HUES48 (cell line): ENCODE measurements around the gene FREM3.

Experiments used
- H3K27ac ChIP-seq: one replicate; pipeline ENCODE4 v1.7.0; 2013; ENCODE audit warnings: low read depth, low read length, inconsistent platforms
- H3K27me3 ChIP-seq: 2 replicates; pipeline ENCODE4 v1.6.1; 2013; ENCODE audit warnings: mild to moderate bottlenecking, low read length; ENCODE audit not compliant: control insufficient read depth, insufficient read depth
- H3K36me3 ChIP-seq: 2 replicates; pipeline ENCODE4 v1.6.1; 2013; ENCODE audit warnings: low read length; ENCODE audit not compliant: control insufficient read depth, insufficient read depth
- H3K4me1 ChIP-seq: 2 replicates; pipeline ENCODE4 v1.6.1; 2013; ENCODE audit warnings: mild to moderate bottlenecking, low read length; ENCODE audit not compliant: control insufficient read depth, insufficient read depth
- H3K4me3 ChIP-seq: 2 replicates; pipeline ENCODE4 v1.5.1; 2013; ENCODE audit warnings: mild to moderate bottlenecking, low read depth, low read length
- H3K9ac ChIP-seq: 2 replicates; pipeline ENCODE4 v1.6.1; 2013; ENCODE audit warnings: mild to moderate bottlenecking, low read depth, low read length, moderate library complexity
- H3K9me3 ChIP-seq: 2 replicates; pipeline ENCODE4 v1.6.1; 2013; ENCODE audit warnings: low read length; ENCODE audit not compliant: control insufficient read depth, insufficient read depth

FREM3 gene

GRCh38 chr4:143623896-143624295 is 76.6 kb downstream of the FREM3 start:
- H3K27ac ChIP-seq = no peak overlapping the region
- H3K27me3 ChIP-seq = no peaks in the 10 kb centered on the region
- no peaks in the 10 kb centered on the region for H3K4me1 ChIP-seq
- H3K36me3 ChIP-seq = no peaks in the 10 kb centered on the region
- H3K9me3 ChIP-seq = no peaks in the 10 kb centered on the region
- H3K9ac ChIP-seq = no peak overlapping the region
- no peak overlapping the region for H3K4me3 ChIP-seq

GRCh38 chr4:143618811-143619210 is 81.7 kb downstream of the FREM3 start:
- no peaks in the 10 kb centered on the region for H3K36me3 ChIP-seq
- no peaks in the 10 kb centered on the region for H3K4me1 ChIP-seq
- H3K9ac ChIP-seq = no peak overlapping the region
- no peaks in the 10 kb centered on the region for H3K9me3 ChIP-seq
- H3K4me3 ChIP-seq = no peak overlapping the region
- no peaks in the 10 kb centered on the region for H3K27me3 ChIP-seq
- H3K27ac ChIP-seq = no peak overlapping the region

GRCh38 chr4:143617994-143618679 is 82.3 kb downstream of the FREM3 start:
- H3K27me3 ChIP-seq = no peaks in the 10 kb centered on the region
- no peak overlapping the region for H3K4me3 ChIP-seq
- H3K36me3 ChIP-seq = no peaks in the 10 kb centered on the region
- no peaks in the 10 kb centered on the region for H3K9me3 ChIP-seq
- H3K27ac ChIP-seq = no peak overlapping the region
- H3K9ac ChIP-seq = no peak overlapping the region
- no peaks in the 10 kb centered on the region for H3K4me1 ChIP-seq

GRCh38 chr4:143616771-143617170 is 83.7 kb downstream of the FREM3 start:
- Histone ChIP-seq H3K27me3 (no peaks in the 10 kb centered on the region), H3K9ac (no peak overlapping the region), H3K4me3 (no peak overlapping the region), H3K9me3 (no peaks in the 10 kb centered on the region), H3K36me3 (no peaks in the 10 kb centered on the region), H3K27ac (no peak overlapping the region), H3K4me1 (no peaks in the 10 kb centered on the region)

GRCh38 chr4:143609492-143609891 is 91.0 kb downstream of the FREM3 start:
- H3K4me3 ChIP-seq = no peak overlapping the region
- no peak overlapping the region for H3K27ac ChIP-seq
- no peak overlapping the region for H3K9ac ChIP-seq
- no peaks in the 10 kb centered on the region for H3K27me3 ChIP-seq
- H3K36me3 ChIP-seq = no peaks in the 10 kb centered on the region
- H3K9me3 ChIP-seq = peaks cover 2% of the 10 kb centered on the region; the same call in 1 of the 2 replicates
- no peaks in the 10 kb centered on the region for H3K4me1 ChIP-seq

- Histone ChIP-seq H3K4me3 (no peak overlapping the region), H3K4me1 (no peaks in the 10 kb centered on the region), H3K36me3 (no peaks in the 10 kb centered on the region), H3K27ac (no peak overlapping the region), H3K9ac (no peak overlapping the region), H3K27me3 (no peaks in the 10 kb centered on the region), H3K9me3 (peaks cover 2% of the 10 kb centered on the region; the same call in 1 of the 2 replicates)
These were observed 94.0 kb downstream of the FREM3 start for GRCh38 chr4:143606480-143606879.

- Histone ChIP-seq H3K27ac (no peak overlapping the region), H3K9ac (no peak overlapping the region), H3K9me3 (no peaks in the 10 kb centered on the region; the same call in 1 of the 2 replicates), H3K27me3 (no peaks in the 10 kb centered on the region), H3K4me1 (no peaks in the 10 kb centered on the region; the same call in 1 of the 2 replicates), H3K36me3 (no peaks in the 10 kb centered on the region), H3K4me3 (no peak overlapping the region)
These were observed 100.6 kb downstream of the FREM3 start for GRCh38 chr4:143599827-143600226.

GRCh38 chr4:143598816-143599215 is 101.7 kb downstream of the FREM3 start:
- Histone ChIP-seq H3K4me1 (no peaks in the 10 kb centered on the region; the same call in 1 of the 2 replicates), H3K27me3 (no peaks in the 10 kb centered on the region), H3K9ac (no peak overlapping the region), H3K9me3 (peaks cover 10% of the 10 kb centered on the region), H3K27ac (no peak overlapping the region), H3K4me3 (no peak overlapping the region), H3K36me3 (no peaks in the 10 kb centered on the region)

- Histone ChIP-seq H3K4me3 (no peak overlapping the region), H3K4me1 (no peaks in the 10 kb centered on the region; the same call in 1 of the 2 replicates), H3K36me3 (no peaks in the 10 kb centered on the region), H3K27me3 (no peaks in the 10 kb centered on the region), H3K27ac (no peak overlapping the region), H3K9ac (no peak overlapping the region), H3K9me3 (peaks cover 10% of the 10 kb centered on the region)
These were observed 103.2 kb downstream of the FREM3 start for GRCh38 chr4:143597276-143597675.

- H3K9ac ChIP-seq = no peak overlapping the region
- H3K27ac ChIP-seq = no peak overlapping the region
- no peaks in the 10 kb centered on the region for H3K36me3 ChIP-seq
- no peaks in the 10 kb centered on the region for H3K27me3 ChIP-seq
- no peak overlapping the region for H3K4me3 ChIP-seq
- H3K9me3 ChIP-seq = no peaks in the 10 kb centered on the region
- no peaks in the 10 kb centered on the region for H3K4me1 ChIP-seq
These were observed 112.8 kb downstream of the FREM3 start for GRCh38 chr4:143587703-143588102.

- Histone ChIP-seq H3K9ac (no peak overlapping the region), H3K27me3 (no peaks in the 10 kb centered on the region), H3K36me3 (no peaks in the 10 kb centered on the region), H3K4me1 (no peaks in the 10 kb centered on the region), H3K27ac (no peak overlapping the region), H3K9me3 (no peaks in the 10 kb centered on the region), H3K4me3 (no peak overlapping the region)
These were observed 114.4 kb downstream of the FREM3 start for GRCh38 chr4:143586080-143586479.
